NCI-H187 (cell line): ENCODE results near the gene CCDC149.

Experiments used
- DNase-seq, 2 experiments: peaks; one replicate each; lab custom pipeline; 2025; lab: John Stamatoyannopoulos, UW

The CCDC149 gene

GRCh38 chr4:24843096-24843495 lies 69.7 kb downstream of the CCDC149 start:
- no peak for DNase-seq

DNA sequence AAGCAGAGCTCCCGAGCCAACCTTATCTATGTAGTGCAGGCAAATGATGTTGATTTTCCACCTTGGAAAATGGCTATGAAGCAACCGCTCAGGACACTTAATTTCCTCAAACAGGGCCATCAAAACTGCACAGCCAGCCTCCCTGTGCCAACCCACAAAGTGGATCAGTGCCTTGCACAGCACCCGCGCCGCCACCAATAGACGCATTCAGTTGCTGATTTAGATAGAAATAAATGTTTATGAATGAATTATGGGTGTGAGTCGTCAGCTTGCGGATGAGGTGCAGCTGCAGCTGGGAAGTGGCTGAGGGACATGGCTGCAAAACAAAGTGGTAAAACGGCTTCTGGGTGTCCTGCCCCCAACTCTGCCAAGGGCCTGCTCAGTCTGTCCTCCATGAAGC lies 70.5 kb downstream of the CCDC149 start:
- no peak for DNase-seq

DNA sequence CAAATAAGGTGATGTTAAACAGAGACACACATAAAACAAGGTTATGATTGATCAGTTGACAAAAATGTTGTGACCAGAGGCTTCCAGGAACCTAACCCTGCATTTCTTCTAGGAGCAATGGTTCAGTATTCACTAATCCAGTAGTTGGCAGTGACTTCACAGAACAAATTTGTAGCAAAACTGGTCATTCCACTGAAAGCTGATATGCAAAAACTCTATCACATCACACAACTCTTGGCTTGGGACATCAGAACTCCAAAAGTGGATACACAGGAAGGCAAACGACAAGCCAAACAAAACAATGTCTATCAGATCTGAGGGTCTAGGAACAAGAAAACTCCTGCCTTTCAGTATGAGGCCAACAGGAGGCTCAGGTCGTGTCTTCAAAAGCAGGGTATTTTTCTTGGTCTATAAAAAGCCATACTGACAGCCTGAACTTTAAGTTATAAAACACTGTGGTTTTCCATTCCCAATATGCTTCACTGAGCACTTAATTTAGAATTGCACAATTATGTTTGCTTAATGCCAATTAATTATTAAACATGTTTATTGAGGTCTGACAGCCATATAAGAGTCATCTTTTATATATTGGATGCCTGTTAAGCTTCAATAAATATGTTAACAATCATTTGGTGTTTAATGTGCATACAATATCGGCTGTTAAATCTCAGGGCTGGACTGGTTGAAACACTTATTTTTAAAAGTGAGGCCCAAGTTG lies 71.9 kb downstream of the CCDC149 start:
- no peak for DNase-seq

GRCh38 chr4:24840362-24840761 lies 72.5 kb downstream of the CCDC149 start:
- no peak for DNase-seq

GRCh38 chr4:24837781-24838180 lies 75.1 kb downstream of the CCDC149 start:
- no peak for DNase-seq

GRCh38 chr4:24837336-24837735 lies 75.5 kb downstream of the CCDC149 start:
- DNase-seq = peak; percentile 72 to 73

DNA sequence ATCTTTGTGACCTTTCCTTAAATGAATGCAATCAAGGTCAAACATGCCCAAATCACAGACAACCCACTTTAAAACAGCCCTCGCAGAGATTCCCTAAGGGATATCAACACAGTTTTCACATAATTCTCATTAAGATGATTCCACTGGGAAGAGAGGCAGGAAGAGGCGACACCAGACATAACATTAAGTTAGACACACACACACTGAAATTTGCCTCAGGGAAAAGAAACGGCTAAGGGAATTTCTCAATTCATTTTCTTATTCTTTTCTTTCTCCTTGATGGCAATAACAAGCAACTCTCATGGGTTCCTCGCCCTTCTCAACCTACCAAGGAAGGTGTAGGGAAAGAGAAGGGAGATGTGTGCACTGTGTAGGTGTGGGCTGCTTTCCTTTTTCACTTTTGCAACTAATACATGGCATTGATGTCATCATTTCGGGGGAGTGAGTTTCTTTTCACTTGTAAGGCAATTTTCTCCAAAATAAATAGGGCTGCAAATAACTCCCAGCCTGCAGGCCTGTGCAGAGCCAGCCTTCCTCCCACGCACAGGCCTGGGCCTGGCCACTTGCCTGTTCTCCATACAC lies 76.1 kb downstream of the CCDC149 start:
- DNase-seq = no peak

DNA sequence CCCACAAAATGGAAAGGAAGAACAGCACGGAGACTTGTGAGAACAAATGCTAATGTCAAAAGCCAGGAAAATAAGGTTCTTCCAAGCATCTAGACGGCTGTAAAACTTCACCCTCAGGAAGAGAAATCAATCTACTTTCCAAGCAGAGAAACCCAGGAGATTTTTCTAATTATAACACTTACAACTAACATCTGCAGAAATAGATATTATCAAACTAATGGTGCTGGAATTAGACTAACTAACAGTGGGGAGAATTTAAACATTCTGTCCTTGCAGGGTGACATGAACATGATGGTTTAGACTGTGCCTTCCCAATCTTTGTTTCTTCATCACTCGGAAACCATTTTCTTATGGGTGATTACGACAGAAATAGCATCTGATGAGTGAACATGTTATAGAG lies 77.1 kb downstream of the CCDC149 start:
- DNase-seq = no peak

- no peak for DNase-seq
Observed at GRCh38 chr4:24831637-24832036, 81.2 kb downstream of the CCDC149 start.

GRCh38 chr4:24824720-24825119 lies 88.1 kb downstream of the CCDC149 start:
- no peak for DNase-seq

- no peak for DNase-seq
Observed at GRCh38 chr4:24820541-24820940, 92.3 kb downstream of the CCDC149 start.

GRCh38 chr4:24816797-24817196 lies 96.0 kb downstream of the CCDC149 start:
- DNase-seq = no peak

DNA sequence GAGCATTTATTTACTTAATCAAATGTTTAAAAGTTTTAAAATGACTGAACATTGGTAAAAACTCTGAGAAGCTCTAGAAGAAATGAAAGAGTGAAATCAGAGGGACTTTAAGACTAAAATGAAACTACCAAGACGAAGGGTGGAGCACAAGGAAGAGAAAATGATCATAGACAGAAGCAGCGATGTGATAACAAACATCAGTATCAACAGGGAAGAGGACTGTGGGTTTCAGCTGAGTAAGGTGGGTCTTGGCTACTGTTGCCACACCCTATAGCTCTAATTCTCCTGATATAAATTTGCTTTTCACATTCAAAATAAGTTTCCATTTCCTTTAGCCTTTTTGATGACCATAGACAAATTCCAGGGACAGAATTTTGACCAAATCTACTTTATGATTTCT lies 99.1 kb downstream of the CCDC149 start:
- no peak for DNase-seq

- no peak for DNase-seq
Observed at GRCh38 chr4:24810871-24811631, 101.8 kb downstream of the CCDC149 start.

GRCh38 chr4:24809815-24810405 lies 102.9 kb downstream of the CCDC149 start:
- no peak for DNase-seq

DNA sequence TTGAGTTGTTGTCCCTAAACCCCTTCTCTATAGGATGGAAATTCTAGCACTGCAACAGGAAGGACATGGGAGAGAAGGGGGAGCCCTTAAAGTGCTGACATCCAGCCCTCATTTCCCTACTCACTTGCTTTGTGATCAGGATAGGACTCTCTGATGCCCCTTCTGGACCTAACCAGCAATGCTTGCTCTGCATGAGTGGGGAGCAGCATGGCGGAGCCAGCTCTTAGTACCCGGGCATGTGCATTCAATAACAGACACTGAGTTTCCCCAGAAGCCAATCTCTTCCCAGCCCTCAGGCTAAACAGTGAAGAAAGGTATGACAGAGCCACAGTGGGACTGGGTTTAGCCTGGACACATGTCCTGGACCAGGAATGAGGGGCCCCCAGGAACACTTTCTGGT lies 103.5 kb downstream of the CCDC149 start:
- DNase-seq = no peak

DNA sequence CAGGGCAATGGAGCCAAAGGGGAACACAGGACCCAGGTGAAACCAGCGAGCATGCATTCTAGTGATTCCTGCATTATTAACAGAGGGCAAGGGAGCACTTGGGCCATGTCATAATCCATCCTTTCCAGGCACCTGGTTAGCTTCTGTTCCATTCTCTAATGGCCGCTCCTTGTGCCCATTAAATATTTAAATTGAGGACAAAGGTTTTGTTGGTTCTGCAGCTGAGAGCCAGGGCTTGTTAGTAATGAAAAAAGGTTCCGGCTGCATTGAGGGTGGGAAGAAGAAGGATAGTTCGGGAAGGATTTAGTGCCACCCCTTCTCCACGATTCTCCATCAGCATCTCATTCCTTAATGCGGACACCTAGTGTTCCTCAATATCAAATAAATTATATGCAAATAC lies 103.9 kb downstream of the CCDC149 start:
- DNase-seq = no peak

GRCh38 chr4:24808261-24808660 lies 104.6 kb downstream of the CCDC149 start:
- DNase-seq = no peak

DNA sequence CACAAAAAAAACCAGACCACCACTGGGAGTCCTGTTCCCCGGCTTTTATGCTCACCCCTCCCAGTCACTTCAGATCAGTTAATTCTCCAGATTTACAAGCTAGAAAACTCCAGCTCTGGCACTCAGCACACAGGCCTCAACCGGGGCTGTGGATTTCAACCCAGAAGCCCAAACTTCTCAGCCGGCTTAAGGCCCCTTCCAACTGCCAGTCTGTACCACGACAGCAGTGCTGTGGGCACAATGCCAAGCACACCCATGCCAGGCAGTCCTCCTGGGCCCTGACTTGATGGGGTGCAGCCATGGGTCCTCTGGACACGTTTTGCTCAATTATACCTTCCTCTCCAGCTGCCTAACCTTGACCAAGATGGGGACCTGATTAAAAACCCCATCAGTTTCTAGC lies 105.2 kb downstream of the CCDC149 start:
- DNase-seq = no peak

GRCh38 chr4:24806206-24806990 lies 106.4 kb downstream of the CCDC149 start:
- DNase-seq = no peak

GRCh38 chr4:24805566-24805965 lies 107.3 kb downstream of the CCDC149 start:
- peak in 1 of 2 experiments; percentile 56 for DNase-seq

DNA sequence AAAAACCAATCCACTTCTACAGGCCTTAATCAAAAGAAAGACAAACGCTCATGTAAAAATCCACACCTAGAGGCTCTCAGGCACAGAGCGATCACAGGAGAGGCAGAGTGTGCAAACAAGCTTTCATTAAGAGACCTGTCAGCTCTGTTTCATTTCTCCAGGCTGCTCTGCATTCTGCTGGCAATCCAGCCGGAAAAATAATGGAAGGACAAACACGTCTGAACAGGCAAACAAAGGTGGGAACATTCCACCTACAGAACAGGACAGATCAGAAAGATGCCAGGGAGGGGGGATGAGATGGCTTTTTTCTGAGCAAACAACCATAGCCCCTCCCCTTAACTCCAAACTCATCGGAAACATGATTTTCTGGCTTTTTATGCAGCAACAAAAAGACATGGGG lies 107.8 kb downstream of the CCDC149 start:
- DNase-seq = peak; percentile 29 to 56
